Gastroesophageal sphincter (tissue), 4 donors: ENCODE measurements around the gene C20orf141. TPM values are rescaled to one million over a fixed set of nuclear protein-coding genes. Genes with fewer than 3 reads are reported as not detected.

Source experiments
- ATAC-seq: fragments of 150-250 bp; one replicate; pipeline ENCODE4 v1.9.1; 2016; ENCODE audit warnings: mild to moderate bottlenecking, moderate library complexity
- H3K27ac ChIP-seq, 4 donors: fragments of 200-600 bp; sonication (generic) in 3 of 4; 1 replicate in 3 of 4; 2 replicates in 1 of 4; pipeline ENCODE4 v1.5.1; 2016 to 2019
- H3K27me3 ChIP-seq: fragments of 200-600 bp; sonication (generic); one replicate; pipeline ENCODE4 v1.5.1; 2019
- H3K36me3 ChIP-seq, 2 donors: fragments of 200-600 bp; sonication (generic); one replicate each; pipeline ENCODE4 v1.5.1; 2019; ENCODE audit warnings: control low read depth in 1 of 2
- H3K4me1 ChIP-seq, 3 donors: fragments of 200-600 bp; sonication (generic); 1 replicate in 2 of 3; 2 replicates in 1 of 3; pipeline ENCODE4 v1.5.1; 2016 to 2019; ENCODE audit warnings: control low read depth in 2 of 3
- H3K4me3 ChIP-seq, 2 donors: fragments of 200-600 bp; sonication (generic); one replicate each; pipeline ENCODE4 v1.5.1; 2019; ENCODE audit warnings: mild to moderate bottlenecking in 1 of 2, moderate library complexity in 1 of 2
- H3K9me3 ChIP-seq, 3 donors: fragments of 200-600 bp; sonication (generic); one replicate each; pipeline ENCODE4 v1.5.1; 2017 to 2019; ENCODE audit warnings: control low read depth in 2 of 3
- CTCF ChIP-seq, 4 experiments: fragments of 200-600 bp in 2 of 4; fragments of 450-650 bp in 2 of 4; sonication (generic) in 1 of 4; IDR thresholded peaks; one replicate each; pipeline ENCODE4 v1.5.1; 2017 to 2019; ENCODE audit warnings: antibody characterized with exemption in 4 of 4, mild to moderate bottlenecking in 2 of 4, moderate library complexity in 2 of 4
- EP300 ChIP-seq: sonication (generic); formaldehyde crosslinking; IDR thresholded peaks from one replicate; pipeline ENCODE4 v1.6.1; 2017; ENCODE audit warnings: antibody characterized with exemption, mild to moderate bottlenecking
- POLR2A ChIP-seq, 2 donors: fragments of 450-650 bp; IDR thresholded peaks; one replicate each; pipeline ENCODE4 v1.6.1; 2017; ENCODE audit warnings: antibody characterized with exemption in 2 of 2, mild to moderate bottlenecking in 2 of 2, moderate library complexity in 1 of 2
- POLR2AphosphoS5 ChIP-seq: sonication (generic); formaldehyde crosslinking; IDR thresholded peaks from one replicate; pipeline ENCODE4 v1.6.1; 2017; ENCODE audit warnings: antibody characterized with exemption
- WGBS, 2 donors: methylation state at CpG; one replicate each; pipeline ENCODE4 v1.1.5; 2018; ENCODE audit warnings: low coverage in 1 of 2; 5-methylcytosine and 5-hydroxymethylcytosine counted together
- total RNA-seq, 4 donors: library from RNA; depleted of rRNA; stranded (reverse); fragments of >200 nt; gene quantifications; one replicate each; pipeline ENCODE4 v1.1.0, GENCODE V29; 2016

C20orf141 gene
- total RNA-seq, 4 donors from 2014 or later: not detected

GRCh38 chr20:2864626-2865025 is 49.8 kb downstream of the C20orf141 start:
- H3K27me3 ChIP-seq: no peaks in the 10 kb centered on the region
- H3K9me3 ChIP-seq: no peaks in the 10 kb centered on the region
- H3K27ac ChIP-seq: no peak overlapping the region
- H3K36me3 ChIP-seq: peaks cover 0 to 73% of the 10 kb centered on the region in 2 donors
- peaks cover 0 to under 1% (median 0%) of the 10 kb centered on the region in 3 donors for H3K4me1 ChIP-seq
- no peak overlapping the region for H3K4me3 ChIP-seq
- no peak for ATAC-seq
- TF ChIP-seq EP300 (no peak), POLR2AphosphoS5 (no peak), CTCF (IDR thresholded peaks at IDR 0.05) (no peak), POLR2A (IDR thresholded peaks at IDR 0.05) (no peak)
- WGBS, 2 donors: no CpG with 5 or more reads among the region's 12 CpGs

- H3K27ac ChIP-seq: no peak overlapping the region
- 100% methylated on average over 3 of the region's 10 CpGs; no CpG with 5 or more reads in 1 of the 2 donors for WGBS, 2 donors
- no peak overlapping the region for H3K4me3 ChIP-seq
- TF ChIP-seq POLR2AphosphoS5 (no peak), POLR2A (IDR thresholded peaks at IDR 0.05) (no peak), EP300 (no peak), CTCF (IDR thresholded peaks at IDR 0.05) (no peak)
- H3K27me3 ChIP-seq: no peaks in the 10 kb centered on the region
- no peak for ATAC-seq
- peaks cover 0 to 70% of the 10 kb centered on the region in 2 donors for H3K36me3 ChIP-seq
- H3K9me3 ChIP-seq: no peaks in the 10 kb centered on the region
- H3K4me1 ChIP-seq: no peaks in the 10 kb centered on the region
Observed at GRCh38 chr20:2865101-2865500, 50.3 kb downstream of the C20orf141 start.

Other genes starting within 250 kb of the C20orf141 start
- 100 to 1,000 TPM in 1 of 4 donors, 10 to 100 TPM in 3; 44.8 to 108 (median 54.6) TPM for gene NOP56, start 162.4 kb upstream of the C20orf141 start, total RNA-seq
- gene IDH3B, start 150.8 kb upstream of the C20orf141 start, total RNA-seq: 100 to 1,000 TPM; 103 to 158 (median 116) TPM
- 10 to 100 TPM; 14.5 to 36.6 (median 19.6) TPM for gene EBF4, start 122.2 kb upstream of the C20orf141 start, total RNA-seq
- gene CPXM1, start 14.4 kb upstream of the C20orf141 start, total RNA-seq: 1 to 10 TPM in 3 of 4 donors, not detected in 1; 1.9 to 7.1 (median 2.3) TPM
- gene TMEM239, start 1.4 kb downstream of the C20orf141 start, total RNA-seq: under 1 TPM in 1 of 4 donors, not detected in 3; 0.15 TPM
- 10 to 100 TPM; 13.8 to 23.2 (median 16.7) TPM for gene PCED1A, start 25.7 kb downstream of the C20orf141 start, total RNA-seq
- 10 to 100 TPM; 22.1 to 44.0 (median 30.7) TPM for gene VPS16, start 25.8 kb downstream of the C20orf141 start, total RNA-seq
- 10 to 100 TPM; 54.1 to 85.4 (median 67.0) TPM for gene PTPRA, start 58.5 kb downstream of the C20orf141 start, total RNA-seq
- gene GNRH2, start 228.6 kb downstream of the C20orf141 start, total RNA-seq: under 1 TPM in 1 of 4 donors, not detected in 3; 0.54 TPM
- 10 to 100 TPM; 67.3 to 80.8 (median 72.7) TPM for gene MRPS26, start 231.1 kb downstream of the C20orf141 start, total RNA-seq